Tibial nerve (tissue), 4 donors: ENCODE measurements around the gene RBBP8. TPM values are rescaled to one million over a fixed set of nuclear protein-coding genes. Genes with fewer than 3 reads are reported as not detected.

Source experiments
- DNase-seq, 2 donors: peaks; one replicate each; pipeline ENCODE4 v3.0.0-alpha.2; 2019; ENCODE audit warnings: low spot score in 2 of 2
- H3K27ac ChIP-seq, 4 donors: fragments of 200-600 bp; sonication (generic) in 3 of 4; one replicate each; pipeline ENCODE4 v1.5.1; 2017 to 2019; ENCODE audit warnings: mild to moderate bottlenecking in 1 of 4
- H3K27me3 ChIP-seq, 2 donors: fragments of 200-600 bp; sonication (generic) in 1 of 2; one replicate each; pipeline versions ENCODE4 v1.5.1 to v1.6.0; 2017 to 2019
- H3K36me3 ChIP-seq, 3 donors: fragments of 200-600 bp; sonication (generic); one replicate each; pipeline ENCODE4 v1.5.1; 2018 to 2019
- H3K4me1 ChIP-seq, 4 donors: fragments of 200-600 bp; sonication (generic) in 3 of 4; one replicate each; pipeline ENCODE4 v1.5.1; 2017 to 2019
- H3K4me3 ChIP-seq, 4 donors: fragments of 200-600 bp; sonication (generic) in 3 of 4; one replicate each; pipeline ENCODE4 v1.5.1; 2017 to 2019; ENCODE audit warnings: mild to moderate bottlenecking in 1 of 4, moderate library complexity in 1 of 4
- H3K9me3 ChIP-seq, 4 donors: fragments of 200-600 bp; sonication (generic) in 3 of 4; one replicate each; pipeline ENCODE4 v1.5.1; 2017 to 2019
- EP300 ChIP-seq, 2 donors: sonication (generic); formaldehyde crosslinking; IDR thresholded peaks; one replicate each; pipeline ENCODE4 v1.6.1; 2017; ENCODE audit warnings: antibody characterized with exemption in 2 of 2, mild to moderate bottlenecking in 1 of 2
- POLR2A ChIP-seq, 2 donors: fragments of 450-650 bp; IDR thresholded peaks; one replicate each; pipeline ENCODE4 v1.6.1; 2017; ENCODE audit warnings: antibody characterized with exemption in 2 of 2, mild to moderate bottlenecking in 2 of 2, moderate library complexity in 2 of 2
- WGBS, 2 donors: methylation state at CpG; one replicate each; pipeline ENCODE4 v1.1.5; 2018; 5-methylcytosine and 5-hydroxymethylcytosine counted together
- total RNA-seq, 4 donors: library from RNA; depleted of rRNA; stranded (reverse); fragments of >200 nt; gene quantifications; one replicate each; pipeline ENCODE4 v1.1.0, GENCODE V29; 2016
- TF ChIP-seq, protein P1 (sequence below), 5 experiments: fragments of 200-600 bp in 3 of 5; fragments of 450-650 bp in 2 of 5; sonication (generic) in 3 of 5; IDR thresholded peaks; one replicate each; pipeline ENCODE4 v1.5.1; 2016 to 2019; ENCODE audit warnings: antibody characterized with exemption in 5 of 5, mild to moderate bottlenecking in 3 of 5, moderate library complexity in 2 of 5

Gene RBBP8
- total RNA-seq, 4 donors from 2014 or later = 8.3 to 43.8 (median 13.5) TPM

GRCh38 chr18:22964116-22964515 lies 31.0 kb downstream of the RBBP8 start:
- H3K27ac ChIP-seq = no peak overlapping the region
- DNase-seq = no peak
- no peaks in the 10 kb centered on the region for H3K36me3 ChIP-seq
- H3K4me3 ChIP-seq = no peak overlapping the region
- WGBS, 2 donors = 83 to 86% methylated on average over 3 of the region's 3 CpGs
- H3K4me1 ChIP-seq = no peaks in the 10 kb centered on the region
- H3K27me3 ChIP-seq = no peaks in the 10 kb centered on the region
- H3K9me3 ChIP-seq = no peaks in the 10 kb centered on the region
- TF ChIP-seq, protein P1, sequence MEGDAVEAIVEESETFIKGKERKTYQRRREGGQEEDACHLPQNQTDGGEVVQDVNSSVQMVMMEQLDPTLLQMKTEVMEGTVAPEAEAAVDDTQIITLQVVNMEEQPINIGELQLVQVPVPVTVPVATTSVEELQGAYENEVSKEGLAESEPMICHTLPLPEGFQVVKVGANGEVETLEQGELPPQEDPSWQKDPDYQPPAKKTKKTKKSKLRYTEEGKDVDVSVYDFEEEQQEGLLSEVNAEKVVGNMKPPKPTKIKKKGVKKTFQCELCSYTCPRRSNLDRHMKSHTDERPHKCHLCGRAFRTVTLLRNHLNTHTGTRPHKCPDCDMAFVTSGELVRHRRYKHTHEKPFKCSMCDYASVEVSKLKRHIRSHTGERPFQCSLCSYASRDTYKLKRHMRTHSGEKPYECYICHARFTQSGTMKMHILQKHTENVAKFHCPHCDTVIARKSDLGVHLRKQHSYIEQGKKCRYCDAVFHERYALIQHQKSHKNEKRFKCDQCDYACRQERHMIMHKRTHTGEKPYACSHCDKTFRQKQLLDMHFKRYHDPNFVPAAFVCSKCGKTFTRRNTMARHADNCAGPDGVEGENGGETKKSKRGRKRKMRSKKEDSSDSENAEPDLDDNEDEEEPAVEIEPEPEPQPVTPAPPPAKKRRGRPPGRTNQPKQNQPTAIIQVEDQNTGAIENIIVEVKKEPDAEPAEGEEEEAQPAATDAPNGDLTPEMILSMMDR (IDR thresholded peaks at IDR 0.05) = no peak
- TF ChIP-seq POLR2A (IDR thresholded peaks at IDR 0.05) (no peak), EP300 (IDR thresholded peaks at IDR 0.05) (no peak)

- no peak for DNase-seq
- no peaks in the 10 kb centered on the region for H3K4me1 ChIP-seq
Measured at GRCh38 chr18:22964722-22965121, 31.6 kb downstream of the RBBP8 start.

GRCh38 chr18:22971038-22971437 lies 37.9 kb downstream of the RBBP8 start:
- Histone ChIP-seq H3K36me3 (no peaks in the 10 kb centered on the region), H3K9me3 (no peaks in the 10 kb centered on the region), H3K27ac (no peak overlapping the region), H3K4me1 (no peaks in the 10 kb centered on the region), H3K27me3 (no peaks in the 10 kb centered on the region), H3K4me3 (no peak overlapping the region)
- WGBS, 2 donors = 85 to 89% methylated on average over 3 of the region's 3 CpGs
- no peak for TF ChIP-seq POLR2A (IDR thresholded peaks at IDR 0.05)
- TF ChIP-seq EP300 (IDR thresholded peaks at IDR 0.05) = no peak
- TF ChIP-seq, protein P1 (IDR thresholded peaks at IDR 0.05) = no peak
- no peak for DNase-seq

More at GRCh38 chr18:22964722-22965121, 31.6 kb downstream of the RBBP8 start:
- H3K4me3 ChIP-seq = no peak overlapping the region
- H3K9me3 ChIP-seq = no peaks in the 10 kb centered on the region
- H3K36me3 ChIP-seq = no peaks in the 10 kb centered on the region
- no peaks in the 10 kb centered on the region for H3K27me3 ChIP-seq
- TF ChIP-seq POLR2A (IDR thresholded peaks at IDR 0.05) (no peak), EP300 (IDR thresholded peaks at IDR 0.05) (no peak)
- TF ChIP-seq, protein P1 (IDR thresholded peaks at IDR 0.05) = no peak
- no peak overlapping the region for H3K27ac ChIP-seq

DNA sequence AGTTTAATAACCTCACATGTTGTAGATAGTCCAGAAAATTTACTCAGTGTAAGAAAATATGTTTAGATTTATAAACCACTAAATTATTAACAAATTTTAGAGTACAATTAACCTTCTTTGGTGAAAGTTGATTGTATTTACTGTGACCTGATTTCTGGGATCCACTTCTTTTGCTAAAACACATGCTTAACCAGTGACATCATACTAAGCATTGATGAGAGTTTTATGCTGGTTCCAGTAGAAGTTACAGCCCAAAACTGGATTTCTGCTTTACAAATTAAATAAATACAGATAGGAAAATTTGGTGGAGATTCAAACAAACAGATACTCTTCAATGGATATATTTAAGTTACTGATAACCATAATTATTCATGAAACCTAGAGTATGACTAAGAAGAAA lies 40.9 kb downstream of the RBBP8 start:
- H3K27me3 ChIP-seq = no peaks in the 10 kb centered on the region
- DNase-seq = no peak
- no peak overlapping the region for H3K27ac ChIP-seq
- TF ChIP-seq EP300 (IDR thresholded peaks at IDR 0.05) (no peak), POLR2A (IDR thresholded peaks at IDR 0.05) (no peak)
- TF ChIP-seq, protein P1 (IDR thresholded peaks at IDR 0.05) = no peak
- no peaks in the 10 kb centered on the region for H3K4me1 ChIP-seq
- H3K36me3 ChIP-seq = no peaks in the 10 kb centered on the region
- H3K4me3 ChIP-seq = no peak overlapping the region
- H3K9me3 ChIP-seq = no peaks in the 10 kb centered on the region

DNA sequence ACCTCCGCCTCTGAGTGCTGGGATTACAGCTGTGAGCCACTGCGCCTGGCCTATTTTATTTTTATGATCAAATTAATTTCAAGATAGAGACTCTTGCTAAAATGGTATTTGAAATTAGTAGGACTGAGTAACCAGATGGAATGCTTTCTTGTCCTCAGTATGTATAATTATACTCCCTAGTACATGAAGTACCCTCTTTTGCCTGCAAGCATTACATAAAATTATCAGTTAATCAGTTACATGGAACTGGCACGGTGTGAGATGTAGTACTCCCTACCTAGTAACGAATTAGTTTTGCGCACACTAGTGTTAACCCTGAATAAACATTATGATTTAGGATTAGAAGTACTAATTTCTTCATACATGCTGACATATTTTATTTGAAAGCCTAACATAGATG lies 41.6 kb downstream of the RBBP8 start:
- H3K4me3 ChIP-seq = no peak overlapping the region
- DNase-seq = no peak
- no peaks in the 10 kb centered on the region for H3K27me3 ChIP-seq
- TF ChIP-seq EP300 (IDR thresholded peaks at IDR 0.05) = no peak
- TF ChIP-seq, protein P1 (IDR thresholded peaks at IDR 0.05) = no peak
- no peak for TF ChIP-seq POLR2A (IDR thresholded peaks at IDR 0.05)
- no peak overlapping the region for H3K27ac ChIP-seq
- 91 to 95% methylated on average over 5 of the region's 5 CpGs for WGBS, 2 donors
- H3K4me1 ChIP-seq = no peaks in the 10 kb centered on the region
- H3K9me3 ChIP-seq = no peaks in the 10 kb centered on the region
- no peaks in the 10 kb centered on the region for H3K36me3 ChIP-seq
